IMR-90 (cell line): ENCODE measurements around the gene NLE1. TPM values are rescaled to one million over a fixed set of nuclear protein-coding genes. Genes with fewer than 3 reads are reported as not detected.
"Not testable (repeated sequence)": the region's sequence is repeated elsewhere in the genome, so short reads cannot be mapped to it uniquely, and the experiment has no call there.

ENCODE experiments used
- ATAC-seq: fragments of 200-7000 bp; cut with Tn5 transposase; 2 replicates; pipeline ENCODE4 v1.9.1; 2020; ENCODE audit warnings: low read depth, mild to moderate bottlenecking, moderate library complexity
- BruUV-seq: library from RNA; stranded (reverse); fragments of 400-500 nt; replicated peaks from 2 replicates; lab custom pipeline; 2021; lab: Mats Ljungman, UMichigan
- CTCF ChIA-PET: fragments of 300-600 bp; formaldehyde crosslinking; extraction: SDS; loops from one replicate; lab custom pipeline; 2021; ENCODE audit warnings: antibody characterized with exemption; lab: Yijun Ruan, JAX
- POLR2A ChIA-PET: fragments of 300-600 bp; sonication (Branson Sonifier 250); formaldehyde crosslinking; loops from one replicate; lab custom pipeline; 2022; ENCODE audit warnings: antibody characterized with exemption; ENCODE audit not compliant: unreplicated experiment; lab: Charles Lee
- DNase-seq: peaks from one replicate; pipeline ENCODE4 v3.0.0; 2013
- H2AFZ ChIP-seq: replicated peaks from 2 replicates; pipeline ENCODE3; 2013; ENCODE audit warnings: low read length, mild to moderate bottlenecking; ENCODE audit not compliant: poor library complexity
- H2AK5ac ChIP-seq: 2 replicates; pipeline ENCODE4 v1.6.1; 2013; ENCODE audit warnings: low read depth, low read length, inconsistent platforms
- H2AK9ac ChIP-seq: replicated peaks from 2 replicates; pipeline ENCODE3; 2013; ENCODE audit warnings: mild to moderate bottlenecking, low read depth, low read length, moderate library complexity; ENCODE audit not compliant: poor library complexity
- H2BK120ac ChIP-seq: 2 replicates; pipeline ENCODE4 v1.6.1; 2013; ENCODE audit warnings: low read depth, low read length, inconsistent platforms
- H2BK15ac ChIP-seq: 3 replicates; pipeline ENCODE4 v1.6.1; 2013; ENCODE audit warnings: low read depth, low read length, inconsistent platforms
- H2BK20ac ChIP-seq: 2 replicates; pipeline ENCODE4 v1.6.1; 2013; ENCODE audit warnings: low read depth, mild to moderate bottlenecking, inconsistent platforms, low read length, moderate library complexity
- H2BK5ac ChIP-seq: 2 replicates; pipeline ENCODE4 v1.6.1; 2013; ENCODE audit warnings: mild to moderate bottlenecking, low read depth, low read length, inconsistent platforms; ENCODE audit not compliant: poor library complexity, severe bottlenecking
- H3K14ac ChIP-seq: replicated peaks from 2 replicates; pipeline ENCODE4 v1.6.1; 2013; ENCODE audit warnings: low read depth, low read length, inconsistent platforms
- H3K18ac ChIP-seq: 2 replicates; pipeline ENCODE4 v1.6.1; 2013; ENCODE audit warnings: low read depth, low read length, control low read depth
- H3K23ac ChIP-seq: 2 replicates; pipeline ENCODE4 v1.6.1; 2013; ENCODE audit warnings: low read depth, low read length, inconsistent platforms
- H3K27ac ChIP-seq: 2 replicates; pipeline ENCODE4 v1.5.1; 2013; ENCODE audit warnings: mild to moderate bottlenecking, control low read depth, low read length; ENCODE audit not compliant: insufficient read depth
- H3K27me3 ChIP-seq: 2 replicates; pipeline ENCODE4 v1.6.1; 2013; ENCODE audit warnings: low read length; ENCODE audit not compliant: control insufficient read depth, insufficient read depth
- H3K36me3 ChIP-seq: 2 replicates; pipeline ENCODE4 v1.6.1; 2013; ENCODE audit warnings: low read length, mixed read lengths; ENCODE audit not compliant: control insufficient read depth, insufficient read depth
- H3K4ac ChIP-seq: 2 replicates; pipeline ENCODE4 v1.6.1; 2013; ENCODE audit warnings: low read depth, low read length, inconsistent platforms
- H3K4me1 ChIP-seq: 2 replicates; pipeline ENCODE4 v1.6.1; 2013; ENCODE audit warnings: low read length, mixed read lengths; ENCODE audit not compliant: control insufficient read depth, insufficient read depth
- H3K4me2 ChIP-seq: 2 replicates; pipeline ENCODE4 v1.6.1; 2013; ENCODE audit warnings: low read depth, mild to moderate bottlenecking, control low read depth, low read length, moderate library complexity
- H3K4me3 ChIP-seq: 2 replicates; pipeline ENCODE4 v1.5.1; 2013; ENCODE audit warnings: low read depth, mild to moderate bottlenecking, control low read depth, low read length, moderate library complexity; ENCODE audit not compliant: insufficient read depth
- H3K56ac ChIP-seq: 2 replicates; pipeline ENCODE4 v1.6.1; 2013; ENCODE audit warnings: low read length, inconsistent platforms; ENCODE audit not compliant: insufficient read depth; ENCODE audit errors: extremely low read depth
- H3K79me1 ChIP-seq, 2 experiments: 2 replicates each; pipeline ENCODE4 v1.6.1; 2013; ENCODE audit warnings: low read length in 2 of 2, inconsistent platforms in 1 of 2, low read depth in 1 of 2
- H3K9ac ChIP-seq: 2 replicates; pipeline ENCODE4 v1.6.1; 2013; ENCODE audit warnings: low read depth, low read length, control low read depth
- H3K9me1 ChIP-seq: 2 replicates; pipeline ENCODE4 v1.6.1; 2013; ENCODE audit warnings: low read length, inconsistent platforms; ENCODE audit not compliant: insufficient read depth
- H3K9me3 ChIP-seq: 2 replicates; pipeline ENCODE4 v1.6.1; 2013; ENCODE audit warnings: low read length; ENCODE audit not compliant: control insufficient read depth, insufficient read depth
- H4K20me1 ChIP-seq: 2 replicates; pipeline ENCODE4 v1.6.1; 2013; ENCODE audit warnings: low read length, inconsistent platforms; ENCODE audit not compliant: insufficient read depth
- H4K5ac ChIP-seq: 2 replicates; pipeline ENCODE4 v1.6.1; 2013; ENCODE audit warnings: mild to moderate bottlenecking, low read depth, low read length, control low read depth
- H4K8ac ChIP-seq, 2 experiments: 2 replicates each; pipeline ENCODE4 v1.6.1; 2013; ENCODE audit warnings: low read depth in 2 of 2, low read length in 2 of 2, control low read depth in 1 of 2, inconsistent platforms in 1 of 2
- H4K91ac ChIP-seq: 2 replicates; pipeline ENCODE4 v1.6.1; 2013; ENCODE audit warnings: low read depth, low read length, inconsistent platforms; ENCODE audit not compliant: insufficient read depth
- CEBPB ChIP-seq: IDR thresholded peaks from 2 replicates; pipeline ENCODE4 v1.6.1; 2012; ENCODE audit warnings: low read depth, low read length, improper control_type of control experiment
- CHD1 ChIP-seq: IDR thresholded peaks from 2 replicates; pipeline ENCODE4 v1.6.1; 2012; ENCODE audit warnings: low read depth, low read length, improper control_type of control experiment
- RCOR1 ChIP-seq: IDR thresholded peaks from 2 replicates; pipeline ENCODE4 v1.6.1; 2012; ENCODE audit warnings: mild to moderate bottlenecking, low read length, improper control_type of control experiment; ENCODE audit not compliant: insufficient replicate concordance
- RFX5 ChIP-seq: IDR thresholded peaks from 2 replicates; pipeline ENCODE4 v1.8.0; 2012; ENCODE audit warnings: low read depth, mild to moderate bottlenecking, low read length, moderate library complexity
- SMC3 ChIP-seq: fragments of 150-350 bp; IDR thresholded peaks from 2 replicates; pipeline ENCODE4 v1.6.1; 2016; ENCODE audit warnings: low read depth, mild to moderate bottlenecking, antibody characterized with exemption, low read length, moderate library complexity
- WGBS, 2 experiments: methylation state at CpG; one replicate each; pipeline versions ENCODE4 v1.1.5 to v1.1.7; 2013; ENCODE audit warnings: missing lambda C conversion rate in 2 of 2; ENCODE audit not compliant: insufficient read length in 1 of 2; ENCODE audit errors: extremely low coverage in 2 of 2; 5-methylcytosine and 5-hydroxymethylcytosine counted together
- dilution Hi-C: fragments of 300-500 bp; cut with HindIII; formaldehyde crosslinking; loops from one replicate; pipeline ENCODE4 v1.14.3; 2018; ENCODE audit warnings: low sequenced_read_pairs; ENCODE audit not compliant: unreplicated experiment
- in situ Hi-C: fragments of 300-500 bp; cut with MboI; formaldehyde crosslinking; loops from 3 replicates; pipeline ENCODE4 v1.14.3; 2019; ENCODE audit warnings: low sequenced_read_pairs, inconsistent platforms, mixed read lengths
- intact Hi-C: fragments of 100-400 bp; cut with micrococcal nuclease; formaldehyde crosslinking; loops from 2 replicates; pipeline ENCODE4 v1.10.0; 2022
- polyA plus RNA-seq, 3 experiments: library from polyadenylated mRNA; depleted of rRNA; stranded (reverse); fragments of >200 nt; gene quantifications; 2 replicates each; pipeline ENCODE4 v1.2.3, GENCODE V29; 2012; ENCODE audit warnings: low replicate concordance in 1 of 3
- total RNA-seq: library from RNA; depleted of rRNA; stranded (reverse); fragments of >200 nt; gene quantifications from 2 replicates; pipeline ENCODE4 v1.2.3, GENCODE V29; 2012

Gene NLE1
- total and polyA plus RNA-seq, 2 of the 4 experiments (the other 2 are of a cell fraction), result 18.6 to 23.7 TPM

DNA sequence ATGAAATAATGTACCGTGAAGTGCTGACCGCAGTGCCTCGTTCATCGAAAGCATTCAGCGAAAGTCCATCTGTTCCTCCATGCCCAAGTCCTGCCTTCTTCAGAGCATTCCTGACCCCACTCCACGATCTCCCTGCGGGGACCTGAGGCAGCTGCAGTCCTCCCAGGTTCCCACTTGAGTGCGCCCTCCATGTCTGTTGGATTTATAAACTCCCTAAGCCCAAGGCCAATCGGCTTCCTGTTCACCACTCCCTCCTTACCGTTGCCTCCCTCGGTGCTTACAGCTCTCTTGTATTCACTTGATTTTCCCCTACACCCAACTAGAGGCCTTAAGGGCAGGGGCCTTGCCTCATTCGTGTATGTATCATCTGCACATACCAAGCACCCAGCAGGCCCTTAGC is 25.3 kb downstream of the NLE1 start:
- Histone ChIP-seq H3K23ac (no peak overlapping the region), H3K9me1 (peaks cover 12% of the 10 kb centered on the region), H2AK5ac (peak overlapping the region; percentile 66), H4K91ac (no peak overlapping the region; the same call in 1 of the 2 replicates), H3K27ac (no peak overlapping the region), H3K79me1 (peaks cover 27 to 53% of the 10 kb centered on the region in 2 experiments), H3K27me3 (no peaks in the 10 kb centered on the region), H3K4ac (peak overlapping the region; percentile 45; the same call in 1 of the 2 replicates), H3K4me2 (no peak overlapping the region), H2BK15ac (0 out of 3 replicates have a peak overlapping the region, but pooled peaks have one; percentile 6), H3K14ac (no peak overlapping the region), H4K5ac (no peak overlapping the region), H3K9ac (no peak overlapping the region), H3K56ac (no peak overlapping the region), H2BK120ac (no peak overlapping the region), H3K36me3 (peaks cover 7% of the 10 kb centered on the region; the same call in 1 of the 2 replicates), H2BK5ac (no peak overlapping the region), H3K4me3 (no peak overlapping the region), H4K20me1 (no peaks in the 10 kb centered on the region), H4K8ac (no peak overlapping the region), H3K4me1 (peaks cover 6% of the 10 kb centered on the region), H3K18ac (no peak overlapping the region), H2AK9ac (peak overlapping the region; percentile 44), H3K9me3 (no peaks in the 10 kb centered on the region), H2AFZ (no peak overlapping the region), H2BK20ac (0 out of 2 replicates have a peak overlapping the region, but pooled peaks have one; percentile 3)
- ChIA-PET CTCF (no interaction called here), POLR2A (no interaction called here)
- DNase-seq (no peak), ATAC-seq (no peak)
- TF ChIP-seq CHD1 (no peak), SMC3 (no peak), RCOR1 (no peak), CEBPB (no peak), RFX5 (no peak)
- dilution Hi-C loops (no loop called here), in situ Hi-C loops (loop anchor here (25.0 kb wide), 2 partner anchors 480 to 855 kb away; partner anchors contain the start of genes CCL2 and CCL7), intact Hi-C loops (loop anchor here (5.0 kb wide), 1 partner anchor 135 kb away; the partner anchor contains the start of gene LIG3)
- BruUV-seq, result no TSS peak
- WGBS, 2 experiments, result 85% methylated on average over 4 of the region's 12 CpGs; no CpG with 5 or more reads in 1 of the 2 experiments

GRCh38 chr17:35110791-35111190 is 31.3 kb downstream of the NLE1 start:
- in situ Hi-C loops, result loop anchor here (25.0 kb wide), 2 partner anchors 473 to 848 kb away; partner anchors contain the start of genes CCL2 and CCL7

More at GRCh38 chr17:35110791-35111190, 31.3 kb downstream of the NLE1 start:
- H3K27me3 ChIP-seq, POLR2A ChIA-PET, H3K27ac ChIP-seq, H4K5ac ChIP-seq, H3K9ac ChIP-seq, H3K4ac ChIP-seq, H4K20me1 ChIP-seq, H2BK20ac ChIP-seq, BruUV-seq, DNase-seq, H3K56ac ChIP-seq, dilution Hi-C loops, H3K18ac ChIP-seq, H3K14ac ChIP-seq, intact Hi-C loops, H2AFZ ChIP-seq, H2BK15ac ChIP-seq, H3K9me1 ChIP-seq, H4K8ac ChIP-seq, H2BK5ac ChIP-seq, H2AK9ac ChIP-seq, H3K9me3 ChIP-seq, H3K4me3 ChIP-seq, ATAC-seq, H2AK5ac ChIP-seq, H2BK120ac ChIP-seq, CTCF ChIA-PET, H3K4me1 ChIP-seq, H4K91ac ChIP-seq, H3K23ac ChIP-seq, H3K4me2 ChIP-seq: not testable (repeated sequence)
- Histone ChIP-seq H3K79me1 (peaks cover 29 to 30% of the 10 kb centered on the region in 2 experiments), H3K36me3 (peaks cover 15% of the 10 kb centered on the region)
- 87% methylated on average over 3 of the region's 17 CpGs; no CpG with 5 or more reads in 1 of the 2 experiments for WGBS, 2 experiments
